Dermis microvascular lymphatic vessel endothelial cell (primary cell): ENCODE data around the gene OR6T1. TPM values are rescaled to one million over a fixed set of nuclear protein-coding genes. Genes with fewer than 3 reads are reported as not detected.
A peak's percentile ranks its signal among the peaks of the same experiment; 100 is the strongest.

Experiments used
- DNase-seq, 2 donors: peaks; one replicate each; pipeline versions ENCODE4 v3.0.0 to v3.0.0-alpha.2; 2010; ENCODE audit warnings: low read depth in 2 of 2
- total RNA-seq: library from RNA; depleted of rRNA; stranded (reverse); fragments of >200 nt; gene quantifications from 2 replicates; pipeline ENCODE4 v1.2.1, GENCODE V29; 2014

OR6T1 gene
- not detected in 2 replicates for total RNA-seq

GRCh38 chr11:123943738-123944137, at the start of gene OR6T1:
Gene OR6T1 (minus strand): TSS chr11:123943838. CDS start chr11:123943838, 0 bp downstream.
- no peak for DNase-seq

GRCh38 chr11:123979311-123979710, 35.7 kb upstream of the OR6T1 start:
- DNase-seq: no peak

- no peak for DNase-seq
Measured at GRCh38 chr11:123977731-123978347, 34.2 kb upstream of the OR6T1 start, which contains the start of gene OR10S1. Gene OR10S1 (minus strand): TSS chr11:123977781. CDS start chr11:123977664, 117 bp downstream.

GRCh38 chr11:123976770-123977560, 33.3 kb upstream of the OR6T1 start:
- no peak for DNase-seq

- DNase-seq: peak in 1 of 2 donors; percentile 93
Measured at GRCh38 chr11:123973816-123974215, 30.2 kb upstream of the OR6T1 start.

GRCh38 chr11:123956752-123957151, 13.1 kb upstream of the OR6T1 start:
- DNase-seq: no peak

GRCh38 chr11:123945132-123945531, 1.5 kb upstream of the OR6T1 start:
- DNase-seq: no peak

- no peak for DNase-seq
Measured at GRCh38 chr11:123942413-123942812, 1.2 kb downstream of the OR6T1 start.

- DNase-seq: no peak
Measured at GRCh38 chr11:123939317-123939716, 4.3 kb downstream of the OR6T1 start, which contains the start of gene OR4D5. Gene OR4D5 (plus strand): TSS chr11:123939617. CDS start chr11:123939617, 0 bp downstream.

- no peak for DNase-seq
Measured at GRCh38 chr11:123924027-123924426, 19.6 kb downstream of the OR6T1 start.

GRCh38 chr11:123920943-123921342, 22.7 kb downstream of the OR6T1 start:
- DNase-seq: no peak

GRCh38 chr11:123905826-123906225, 37.8 kb downstream of the OR6T1 start:
- DNase-seq: no peak

GRCh38 chr11:123904932-123905331, 38.7 kb downstream of the OR6T1 start:
- no peak for DNase-seq

GRCh38 chr11:123903932-123904331, 39.7 kb downstream of the OR6T1 start:
- DNase-seq: no peak

GRCh38 chr11:123901867-123902266, 41.8 kb downstream of the OR6T1 start, which contains the start of gene OR8D4:
Gene OR8D4 (plus strand): TSS chr11:123902167. CDS start chr11:123906432, 4,265 bp downstream.
- DNase-seq: no peak

GRCh38 chr11:123899792-123900191, 43.8 kb downstream of the OR6T1 start:
- DNase-seq: no peak

Other genes with a start within 250 kb of the OR6T1 start
- 3.6 and 5.4 TPM in 2 replicates for gene ZNF202, start 202.2 kb downstream of the OR6T1 start, total RNA-seq
- not detected in 2 replicates for gene OR6X1, start 189.3 kb downstream of the OR6T1 start, total RNA-seq
- gene OR6M1, start 137.5 kb downstream of the OR6T1 start, total RNA-seq: not detected in 2 replicates
- not detected in 2 replicates for gene TMEM225, start 58.2 kb downstream of the OR6T1 start, total RNA-seq
- not detected in 2 replicates for gene OR8D4, start 41.7 kb downstream of the OR6T1 start, total RNA-seq
- not detected in 2 replicates for gene OR4D5, start 4.2 kb downstream of the OR6T1 start, total RNA-seq
- not detected in 2 replicates for gene OR10S1, start 33.9 kb upstream of the OR6T1 start, total RNA-seq
- not detected in 2 replicates for gene OR10G6, start 51.3 kb upstream of the OR6T1 start, total RNA-seq
- not detected in 2 replicates for gene OR10G4, start 69.2 kb upstream of the OR6T1 start, total RNA-seq
- gene OR10G9, start 79.2 kb upstream of the OR6T1 start, total RNA-seq: not detected in 2 replicates
- gene OR10G8, start 83.0 kb upstream of the OR6T1 start, total RNA-seq: not detected in 2 replicates
- gene OR10G7, start 97.5 kb upstream of the OR6T1 start, total RNA-seq: not detected in 2 replicates
- gene VWA5A, start 171.6 kb upstream of the OR6T1 start, total RNA-seq: 3.6 and 4.6 TPM in 2 replicates
- not detected in 2 replicates for gene OR10D3, start 239.5 kb upstream of the OR6T1 start, total RNA-seq